Osteocyte (in vitro differentiated cells): Measurements from ENCODE around the gene UBXN4. TPM values are rescaled to one million over a fixed set of nuclear protein-coding genes. Genes with fewer than 3 reads are reported as not detected.
A peak's percentile ranks its signal among the peaks of the same experiment; 100 is the strongest.

ENCODE experiments used
- DNase-seq: peaks from one replicate; pipeline ENCODE4 v3.0.0; 2021; ENCODE audit warnings: mixed read lengths; ENCODE audit not compliant: unreplicated experiment; ENCODE audit errors: extremely low spot score
- H3K27ac Mint-ChIP-seq: one replicate; pipeline ENCODE4 v1.8.0; 2021; ENCODE audit warnings: mild to moderate bottlenecking, mixed read lengths; ENCODE audit not compliant: unreplicated experiment
- H3K27me3 Mint-ChIP-seq: one replicate; pipeline ENCODE4 v1.8.0; 2021; ENCODE audit warnings: mixed read lengths; ENCODE audit not compliant: unreplicated experiment
- H3K36me3 Mint-ChIP-seq: one replicate; pipeline ENCODE4 v1.8.0; 2021; ENCODE audit warnings: mixed read lengths; ENCODE audit not compliant: unreplicated experiment
- H3K4me1 Mint-ChIP-seq: one replicate; pipeline ENCODE4 v1.8.0; 2021; ENCODE audit warnings: mixed read lengths; ENCODE audit not compliant: unreplicated experiment
- H3K4me3 Mint-ChIP-seq: one replicate; pipeline ENCODE4 v1.8.0; 2021; ENCODE audit warnings: mild to moderate bottlenecking, moderate library complexity, mixed read lengths; ENCODE audit not compliant: unreplicated experiment
- H3K9me3 Mint-ChIP-seq: one replicate; pipeline ENCODE4 v1.8.0; 2021; ENCODE audit warnings: mixed read lengths; ENCODE audit not compliant: unreplicated experiment
- total RNA-seq: library from RNA; stranded (reverse); gene quantifications from 2 replicates; pipeline ENCODE4 v1.2.1, GENCODE V29; 2021
- TF ChIP-seq, protein P1 (sequence below): fragments of 200-600 bp; sonication (generic); IDR thresholded peaks from 2 replicates; pipeline ENCODE4 v1.5.0; 2021; ENCODE audit warnings: antibody characterized with exemption, mild to moderate bottlenecking, moderate library complexity

The UBXN4 gene
- total RNA-seq, 1 donor from 2014 or later: 118 TPM

DNA sequence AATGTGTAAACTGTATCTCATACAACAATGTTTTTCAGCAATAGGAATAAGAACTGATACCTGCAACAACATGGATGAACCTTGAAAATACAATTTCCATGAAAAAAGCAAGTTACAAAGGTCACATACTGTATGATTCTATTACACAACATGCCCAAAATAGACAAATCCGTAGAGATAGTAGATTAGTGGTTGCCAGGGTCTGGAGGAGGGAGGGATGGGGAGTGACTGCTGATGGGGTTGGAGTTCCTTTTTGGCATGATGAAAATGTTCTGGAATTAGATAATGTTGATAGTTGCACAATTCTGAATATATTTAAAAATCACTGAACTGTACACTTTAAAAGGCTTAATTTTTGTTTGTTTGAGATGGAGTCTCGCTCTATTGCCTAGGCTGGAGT, 33.8 kb downstream of the UBXN4 start:
- H3K36me3 Mint-ChIP-seq: peaks cover 64% of the 10 kb centered on the region
- DNase-seq: no peak

DNA sequence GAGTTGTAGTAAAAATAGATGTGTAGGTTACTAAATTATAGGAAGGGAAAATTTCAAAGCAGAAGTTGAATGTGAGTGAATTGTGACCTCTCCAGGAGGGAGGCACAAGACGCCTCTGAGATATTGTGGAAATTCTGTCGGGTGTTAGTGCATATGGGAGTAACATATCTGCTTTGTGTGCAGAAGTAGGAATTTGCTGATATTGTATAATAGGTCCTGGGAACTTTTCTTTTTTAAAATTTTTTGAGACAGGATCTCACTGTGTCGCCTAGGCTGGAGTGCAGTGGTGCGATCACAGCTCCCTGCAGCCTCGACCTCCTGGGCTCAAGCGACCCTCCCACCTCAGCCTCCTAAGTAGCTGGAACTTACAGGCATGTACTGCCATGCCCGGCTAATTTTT, 34.7 kb downstream of the UBXN4 start:
- TF ChIP-seq, protein P1, sequence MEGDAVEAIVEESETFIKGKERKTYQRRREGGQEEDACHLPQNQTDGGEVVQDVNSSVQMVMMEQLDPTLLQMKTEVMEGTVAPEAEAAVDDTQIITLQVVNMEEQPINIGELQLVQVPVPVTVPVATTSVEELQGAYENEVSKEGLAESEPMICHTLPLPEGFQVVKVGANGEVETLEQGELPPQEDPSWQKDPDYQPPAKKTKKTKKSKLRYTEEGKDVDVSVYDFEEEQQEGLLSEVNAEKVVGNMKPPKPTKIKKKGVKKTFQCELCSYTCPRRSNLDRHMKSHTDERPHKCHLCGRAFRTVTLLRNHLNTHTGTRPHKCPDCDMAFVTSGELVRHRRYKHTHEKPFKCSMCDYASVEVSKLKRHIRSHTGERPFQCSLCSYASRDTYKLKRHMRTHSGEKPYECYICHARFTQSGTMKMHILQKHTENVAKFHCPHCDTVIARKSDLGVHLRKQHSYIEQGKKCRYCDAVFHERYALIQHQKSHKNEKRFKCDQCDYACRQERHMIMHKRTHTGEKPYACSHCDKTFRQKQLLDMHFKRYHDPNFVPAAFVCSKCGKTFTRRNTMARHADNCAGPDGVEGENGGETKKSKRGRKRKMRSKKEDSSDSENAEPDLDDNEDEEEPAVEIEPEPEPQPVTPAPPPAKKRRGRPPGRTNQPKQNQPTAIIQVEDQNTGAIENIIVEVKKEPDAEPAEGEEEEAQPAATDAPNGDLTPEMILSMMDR: no peak
- H3K4me1 Mint-ChIP-seq: peaks cover 7% of the 10 kb centered on the region
- H3K27me3 Mint-ChIP-seq: no peaks in the 10 kb centered on the region
- no peak overlapping the region for H3K4me3 Mint-ChIP-seq
- DNase-seq: no peak
- no peaks in the 10 kb centered on the region for H3K9me3 Mint-ChIP-seq
- no peak overlapping the region for H3K27ac Mint-ChIP-seq
- H3K36me3 Mint-ChIP-seq: peaks cover 65% of the 10 kb centered on the region

More for the DNA sequence above, 33.8 kb downstream of the UBXN4 start:
- H3K4me3 Mint-ChIP-seq: no peak overlapping the region
- peak overlapping the region; percentile 23 for H3K27ac Mint-ChIP-seq
- TF ChIP-seq, protein P1: no peak
- no peaks in the 10 kb centered on the region for H3K27me3 Mint-ChIP-seq
- peaks cover 7% of the 10 kb centered on the region for H3K4me1 Mint-ChIP-seq
- H3K9me3 Mint-ChIP-seq: no peaks in the 10 kb centered on the region

DNA sequence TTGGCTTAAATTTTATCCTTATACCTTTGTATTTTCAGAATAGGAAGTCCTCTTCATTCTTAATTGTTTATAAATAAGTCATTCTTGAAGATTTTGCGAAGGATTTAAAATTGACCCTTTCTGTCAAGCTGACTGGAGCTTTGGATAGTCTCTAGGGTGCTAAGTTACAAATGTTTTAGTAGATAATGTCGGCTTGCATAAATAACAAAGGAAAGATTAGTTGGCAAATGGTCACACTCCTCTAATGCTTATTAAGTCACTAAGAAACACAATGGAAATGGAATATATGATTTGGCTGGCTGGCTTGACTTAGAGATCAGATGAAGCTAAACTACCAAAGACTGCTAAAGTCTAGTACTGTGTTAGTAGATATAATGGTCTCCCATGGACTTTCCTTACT, 40.6 kb downstream of the UBXN4 start:
- Mint-ChIP-seq H3K36me3 (peaks cover 68% of the 10 kb centered on the region), H3K9me3 (peaks cover 7% of the 10 kb centered on the region), H3K27me3 (no peaks in the 10 kb centered on the region), H3K4me1 (peaks cover 14% of the 10 kb centered on the region), H3K27ac (no peak overlapping the region), H3K4me3 (no peak overlapping the region)
- DNase-seq: no peak
- TF ChIP-seq, protein P1: no peak

DNA sequence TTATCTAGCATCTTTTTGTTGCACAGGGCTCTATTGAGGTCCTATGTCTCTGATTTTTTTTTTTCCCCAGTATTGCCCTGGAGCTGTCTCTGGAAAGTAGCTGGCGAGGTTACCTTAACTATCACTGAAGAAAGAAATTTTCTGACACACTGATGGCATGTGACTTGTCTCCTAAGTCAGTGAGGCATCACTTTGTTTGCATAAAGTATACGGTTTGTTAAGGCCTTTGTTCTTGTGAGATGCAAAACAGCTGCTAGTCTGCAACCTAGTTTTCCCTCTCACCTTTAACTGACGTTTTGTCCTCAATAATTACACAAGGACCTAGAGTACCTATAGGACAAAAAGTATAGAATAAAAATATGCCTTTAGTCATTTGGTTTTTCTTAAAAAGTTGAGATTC, 41.8 kb downstream of the UBXN4 start:
- Mint-ChIP-seq H3K27ac (no peak overlapping the region), H3K9me3 (peaks cover 9% of the 10 kb centered on the region), H3K4me3 (no peak overlapping the region), H3K4me1 (peaks cover 22% of the 10 kb centered on the region), H3K27me3 (no peaks in the 10 kb centered on the region), H3K36me3 (peaks cover 69% of the 10 kb centered on the region)
- DNase-seq: no peak
- TF ChIP-seq, protein P1: no peak

DNA sequence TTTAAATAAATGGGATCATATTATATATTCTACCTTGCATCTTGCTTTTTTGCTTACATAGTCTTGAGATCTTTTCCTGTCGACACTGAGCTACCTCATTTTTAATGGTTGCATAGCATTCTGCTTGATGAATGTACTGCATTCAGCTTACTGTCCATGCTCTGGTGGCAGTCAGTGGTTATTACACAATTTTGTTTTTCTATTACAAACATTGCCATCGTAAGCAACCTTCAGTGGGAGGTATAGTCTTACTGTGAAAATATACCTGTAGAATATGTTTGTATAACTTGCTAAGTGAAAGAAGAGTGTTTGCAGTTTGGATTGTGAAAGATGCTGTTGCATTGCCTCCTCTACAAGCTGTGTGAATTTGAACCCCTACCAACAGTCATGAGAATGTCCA, 43.4 kb downstream of the UBXN4 start:
- Mint-ChIP-seq H3K9me3 (peaks cover 9% of the 10 kb centered on the region), H3K4me3 (no peak overlapping the region), H3K27me3 (no peaks in the 10 kb centered on the region), H3K36me3 (peaks cover 59% of the 10 kb centered on the region), H3K27ac (no peak overlapping the region), H3K4me1 (peaks cover 22% of the 10 kb centered on the region)
- TF ChIP-seq, protein P1: no peak
- DNase-seq: no peak
